Astrocyte of the hippocampus (primary cell): ENCODE results near the gene EIF4ENIF1.
A peak's percentile ranks its signal among the peaks of the same experiment; 100 is the strongest.
"Not testable (repeated sequence)": the region's sequence is repeated elsewhere in the genome, so short reads cannot be mapped to it uniquely, and the experiment has no call there.

Source experiments
- DNase-seq: peaks from one replicate; pipeline ENCODE4 v3.0.0; 2011; ENCODE audit warnings: low read depth, low spot score

EIF4ENIF1 gene

DNA sequence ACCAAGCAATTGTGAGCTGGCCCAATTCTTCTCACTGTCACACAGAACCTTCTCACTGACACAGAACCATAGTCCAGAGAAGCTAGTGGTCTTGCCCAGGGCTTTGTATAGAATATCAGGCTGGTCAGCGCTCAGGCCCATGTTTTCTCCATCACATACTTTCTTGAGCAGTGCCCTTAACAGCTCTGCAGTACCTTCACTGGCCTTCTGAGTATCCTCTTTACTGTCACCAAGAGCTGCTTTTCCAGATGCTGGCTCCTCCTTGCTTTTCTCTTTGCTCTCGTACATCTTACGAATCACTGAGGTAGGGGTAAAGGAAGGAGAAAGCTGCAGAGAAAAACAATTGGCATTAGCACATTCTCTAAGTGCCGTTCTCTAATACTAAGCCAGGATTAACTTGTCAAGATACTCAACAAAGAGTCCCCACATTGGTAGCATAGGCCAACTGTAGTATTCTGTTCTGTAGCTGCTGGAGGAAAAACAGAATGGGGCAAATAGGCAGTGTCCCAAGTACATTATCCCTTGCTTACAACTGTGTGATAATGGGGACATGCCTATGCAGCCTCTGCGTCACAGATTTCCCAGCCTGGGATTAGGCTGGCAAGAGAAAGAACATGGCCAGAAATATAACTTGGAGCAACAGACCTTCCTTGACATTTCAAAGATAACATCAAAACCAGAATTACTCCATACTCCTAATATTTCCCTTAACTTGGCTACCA, 46.7 kb downstream of the EIF4ENIF1 start:
- DNase-seq: no peak

- no peak for DNase-seq
Measured at GRCh38 chr22:31441652-31442051, 48.0 kb downstream of the EIF4ENIF1 start.

- DNase-seq: no peak
Measured at GRCh38 chr22:31440681-31441080, 49.0 kb downstream of the EIF4ENIF1 start.

DNA sequence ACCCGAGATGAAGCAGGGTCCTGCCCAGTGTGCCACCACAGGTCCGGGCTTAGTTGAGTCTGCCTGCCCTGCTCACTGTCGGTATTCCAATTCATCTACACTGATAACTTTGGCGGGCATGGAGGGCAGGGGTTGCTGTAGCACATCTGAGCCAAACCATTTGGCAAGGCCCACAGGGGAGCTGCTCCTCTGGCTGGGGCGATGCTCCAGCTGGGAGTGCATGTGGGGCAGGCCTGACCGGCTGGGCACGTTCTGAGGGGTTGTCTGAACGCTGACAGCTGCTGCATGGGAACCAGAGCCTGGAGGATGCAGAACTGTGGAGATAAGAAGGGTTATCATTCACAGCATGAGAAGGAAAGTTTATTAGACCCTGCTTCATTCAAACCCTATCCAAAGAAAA, 49.8 kb downstream of the EIF4ENIF1 start:
- DNase-seq: no peak

DNA sequence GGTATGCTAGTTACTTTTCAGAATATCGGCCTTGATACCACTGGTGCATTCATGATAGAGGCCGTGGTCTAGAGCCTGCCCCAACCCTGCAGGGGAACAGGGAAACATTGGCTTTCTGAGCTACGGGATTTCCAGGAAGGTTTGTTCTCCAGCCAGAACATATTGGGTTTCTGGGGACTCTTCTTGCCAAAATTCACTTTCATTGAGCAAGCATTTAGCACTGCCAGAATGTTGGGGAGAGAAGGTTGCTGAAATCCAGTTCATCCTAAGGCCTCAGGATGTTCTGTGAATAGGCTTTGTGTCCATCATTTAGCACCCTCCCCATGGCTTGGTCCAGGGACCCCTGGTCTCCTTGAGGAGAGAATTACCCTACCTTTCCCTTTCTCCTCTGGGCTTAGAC, 53.5 kb downstream of the EIF4ENIF1 start:
- peak; percentile 29 for DNase-seq

- no peak for DNase-seq
Measured at GRCh38 chr22:31431950-31432349, 57.7 kb downstream of the EIF4ENIF1 start.

- DNase-seq: no peak
Measured at GRCh38 chr22:31425331-31426050, 64.2 kb downstream of the EIF4ENIF1 start.

DNA sequence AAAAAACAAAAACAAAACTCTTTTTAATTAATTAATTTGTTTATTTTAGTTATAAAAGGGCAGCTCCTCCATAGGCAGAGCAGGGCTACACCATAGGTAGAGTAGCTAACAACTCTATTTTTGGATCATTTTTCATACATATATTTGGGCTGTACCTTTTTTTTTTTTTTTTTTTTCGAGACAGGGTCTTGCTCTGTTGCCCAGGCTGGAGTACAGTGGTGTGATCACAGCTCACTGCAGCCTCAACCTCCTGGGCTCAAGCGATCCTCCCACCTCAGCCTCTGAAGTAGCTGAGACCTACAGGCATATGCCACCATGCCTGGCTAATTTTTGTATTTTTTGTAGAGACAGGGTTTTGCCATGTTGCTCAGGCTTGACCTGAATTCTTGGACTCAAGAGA, 87.3 kb downstream of the EIF4ENIF1 start:
- not testable (repeated sequence) for DNase-seq

DNA sequence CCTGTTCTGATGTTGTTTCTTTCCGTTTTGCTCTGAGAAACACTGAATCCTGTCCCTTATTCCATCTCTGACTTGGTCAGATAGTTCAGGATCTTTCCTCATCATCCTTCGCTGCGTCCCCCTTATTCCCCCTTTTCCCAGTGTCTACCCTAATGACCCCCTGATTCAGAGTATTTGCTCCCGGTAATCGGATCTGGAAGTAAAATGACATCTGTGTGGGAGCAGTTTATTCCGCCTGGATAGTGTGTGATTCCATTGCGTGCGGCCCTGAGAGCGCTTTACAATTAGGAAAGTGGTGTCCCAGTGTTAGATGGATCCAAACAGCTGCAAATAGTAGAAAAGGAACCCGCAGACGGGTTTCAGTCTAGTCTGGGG, 89.6 kb downstream of the EIF4ENIF1 start:
- DNase-seq: peak; percentile 48

DNA sequence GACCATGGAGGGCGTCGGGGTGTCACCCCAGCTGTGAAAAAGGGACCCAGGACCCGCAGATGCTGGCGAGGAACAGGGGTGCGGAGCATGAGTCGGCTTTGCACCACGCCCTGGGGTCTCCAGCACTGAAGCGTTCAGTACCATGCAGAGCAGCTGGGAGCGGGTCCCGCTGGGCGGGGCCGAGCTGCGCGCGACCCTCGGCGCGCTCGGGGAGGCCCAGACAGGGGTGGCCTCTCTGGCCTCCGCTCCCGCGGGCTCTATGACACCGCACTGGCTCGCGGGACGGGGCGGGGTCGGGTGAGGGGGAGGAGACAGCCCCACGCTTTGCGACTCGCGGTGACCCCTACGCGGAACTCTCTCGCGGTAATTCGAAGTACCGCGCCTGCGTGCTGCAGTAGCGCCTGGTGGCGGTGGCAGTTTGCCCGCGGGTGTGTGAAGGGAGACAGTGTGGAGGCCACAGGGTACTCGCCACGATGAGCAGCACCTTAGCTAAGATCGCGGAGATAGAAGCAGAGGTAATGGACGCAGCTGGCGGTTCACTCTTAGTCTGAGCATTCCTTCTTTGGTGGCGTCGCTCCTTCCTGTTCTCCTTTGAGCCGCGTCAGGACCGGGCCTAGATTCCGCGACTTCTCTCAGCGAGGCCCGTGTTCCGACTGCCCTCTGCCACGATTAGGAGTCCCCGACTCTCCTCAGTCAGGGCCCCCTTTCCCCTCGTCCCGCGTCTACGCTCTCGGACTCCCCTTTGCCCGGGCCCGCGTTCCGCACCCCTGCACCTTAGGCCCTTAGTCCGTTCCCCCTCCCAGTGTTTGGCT, 90.2 kb downstream of the EIF4ENIF1 start, which contains the start of gene DRG1:
DRG1 (plus strand) TSS at position 394 of the 812 bp plus-strand sequence; CDS start at position 474, 80 bp downstream.
- peak; percentile 98 for DNase-seq

GRCh38 chr22:31398231-31398630, 91.4 kb downstream of the EIF4ENIF1 start:
- peak; percentile 10 for DNase-seq

DNA sequence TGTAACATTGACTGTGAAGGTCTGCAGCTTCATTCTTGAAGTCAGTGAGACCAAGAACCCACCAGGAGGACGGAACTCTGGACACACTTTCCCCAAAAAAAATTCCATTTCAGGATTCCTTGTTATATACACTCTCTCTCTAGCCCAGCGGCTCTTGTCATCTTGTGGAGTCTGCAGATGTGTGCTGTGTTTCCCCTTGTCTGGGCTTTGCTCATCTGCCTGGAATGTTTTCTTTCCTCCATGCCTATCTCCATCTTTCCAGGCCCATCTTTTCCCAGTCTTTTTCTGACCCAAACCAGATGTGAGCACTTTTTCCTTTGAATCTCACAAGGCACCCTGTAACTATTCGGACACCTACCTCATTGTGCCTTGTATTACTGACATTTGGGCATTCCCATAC, 95.3 kb downstream of the EIF4ENIF1 start:
- DNase-seq: no peak

DNA sequence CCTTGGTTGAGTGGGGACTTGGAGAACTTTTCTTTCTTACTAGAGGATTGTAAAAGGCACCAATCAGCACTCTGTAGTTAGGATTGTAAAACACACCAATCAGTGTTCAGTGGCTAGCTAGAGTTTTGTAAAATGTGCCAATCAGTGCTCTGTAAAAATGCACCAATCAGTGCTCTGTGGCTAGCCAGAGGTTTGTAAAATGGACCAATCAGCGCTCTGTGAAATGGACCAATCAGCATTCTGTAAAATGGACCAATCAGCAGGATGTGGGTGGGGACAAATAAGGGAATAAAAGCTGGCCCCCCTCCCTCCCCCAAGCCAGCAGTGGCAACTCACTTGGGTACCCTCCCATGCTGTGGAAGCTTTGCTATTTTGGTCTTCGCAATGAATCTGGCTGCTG, 95.7 kb downstream of the EIF4ENIF1 start:
- no peak for DNase-seq
